HepG2 (cell line): ENCODE data around the gene ATG13. TPM values are rescaled to one million over a fixed set of nuclear protein-coding genes. Genes with fewer than 3 reads are reported as not detected.

Source experiments
- ASH2L ChIP-seq: fragments of 300-600, 200-600 bp; sonication (generic); IDR thresholded peaks from 2 replicates; pipeline ENCODE4 v1.7.0; 2017; ENCODE audit warnings: low read depth, mild to moderate bottlenecking, moderate library complexity, mixed read lengths, low read length; ENCODE audit not compliant: insufficient read length
- EEA1 ChIP-seq: sonication (generic); formaldehyde crosslinking; IDR thresholded peaks from 2 replicates; pipeline ENCODE4 v1.5.1; 2020; ENCODE audit warnings: mild to moderate bottlenecking, missing genetic modification reagents, borderline replicate concordance
- GATAD1 ChIP-seq: IDR thresholded peaks from 2 replicates; pipeline ENCODE4 v1.6.1; 2016; ENCODE audit warnings: missing genetic modification reagents, missing compliant biosample characterization
- GTF2F1 ChIP-seq: fragments of 150-350 bp; IDR thresholded peaks from 2 replicates; pipeline ENCODE4 v1.6.1; 2014; ENCODE audit warnings: low read length
- HDAC1 ChIP-seq: sonication (generic); formaldehyde crosslinking; IDR thresholded peaks from 2 replicates; pipeline ENCODE4 v1.5.1; 2020; ENCODE audit warnings: mild to moderate bottlenecking, missing genetic modification reagents
- HNRNPH1 ChIP-seq: fragments of 200-400 bp; formaldehyde crosslinking; optimal IDR thresholded peaks from 2 replicates; pipeline ENCODE3; 2017; ENCODE audit warnings: mild to moderate bottlenecking, low read depth, low read length
- HNRNPUL1 ChIP-seq: fragments of 200-400 bp; formaldehyde crosslinking; IDR thresholded peaks from 2 replicates; pipeline ENCODE4 v1.6.1; 2017; ENCODE audit warnings: low read depth, mild to moderate bottlenecking, low read length, moderate library complexity
- HOXD1 ChIP-seq: sonication (generic); formaldehyde crosslinking; IDR thresholded peaks from 2 replicates; pipeline ENCODE4 v1.5.0; 2020; ENCODE audit warnings: missing genetic modification reagents
- KDM3A ChIP-seq: IDR thresholded peaks from 2 replicates; pipeline ENCODE4 v1.6.1; 2018; ENCODE audit warnings: low read depth, missing compliant biosample characterization
- KLF6 ChIP-seq: IDR thresholded peaks from 2 replicates; pipeline ENCODE4 v1.8.0; 2016; ENCODE audit warnings: missing biosample characterization, missing genetic modification reagents
- MYPOP ChIP-seq: sonication (generic); formaldehyde crosslinking; IDR thresholded peaks from 2 replicates; pipeline ENCODE4 v1.8.1; 2023; ENCODE audit warnings: mild to moderate bottlenecking, moderate library complexity, missing genetic modification reagents
- NR2C2 ChIP-seq: sonication (generic); formaldehyde crosslinking; IDR thresholded peaks from 2 replicates; pipeline ENCODE4 v1.4.0; 2020; ENCODE audit warnings: missing genetic modification reagents, mild to moderate bottlenecking, moderate library complexity, borderline replicate concordance
- SIX1 ChIP-seq: sonication (generic); formaldehyde crosslinking; IDR thresholded peaks from 2 replicates; pipeline ENCODE4 v1.4.0; 2020; ENCODE audit warnings: missing genetic modification reagents, borderline replicate concordance
- SMC3 ChIP-seq: IDR thresholded peaks from 2 replicates; pipeline ENCODE4 v1.6.1; 2011; ENCODE audit warnings: low read length, improper control_type of control experiment
- TCF7 ChIP-seq: sonication (generic); IDR thresholded peaks from 2 replicates; pipeline ENCODE4 v1.6.1; 2016; ENCODE audit warnings: antibody characterized with exemption, low read depth
- TOE1 ChIP-seq: sonication (generic); formaldehyde crosslinking; IDR thresholded peaks from 2 replicates; pipeline ENCODE4 v1.4.0; 2020; ENCODE audit warnings: mild to moderate bottlenecking, missing genetic modification reagents
- ZBTB14 ChIP-seq: sonication (generic); formaldehyde crosslinking; IDR thresholded peaks from 2 replicates; pipeline ENCODE4 v1.4.0; 2020; ENCODE audit warnings: missing genetic modification reagents
- ZNF550 ChIP-seq: sonication (generic); formaldehyde crosslinking; IDR thresholded peaks from 2 replicates; pipeline ENCODE4 v1.4.0; 2020; ENCODE audit warnings: mild to moderate bottlenecking, missing genetic modification reagents, borderline replicate concordance
- ZNF777 ChIP-seq: sonication (generic); formaldehyde crosslinking; IDR thresholded peaks from 2 replicates; pipeline ENCODE4 v1.4.0; 2020; ENCODE audit warnings: missing genetic modification reagents
- polyA plus RNA-seq, 8 experiments: library from polyadenylated mRNA; depleted of rRNA in 3 of 8; stranded (reverse) in 7 of 8; unstranded in 1 of 8; fragments of >200 nt; fragmentation: Illumina TruSeq in 4 of 8; extraction: Trizol in 4 of 8; gene quantifications; 2 replicates each; pipeline versions ENCODE4 v1.2.1 to v1.2.3, GENCODE V29; 2011 to 2016; ENCODE audit warnings: low read depth in 4 of 8, missing spikeins in 1 of 8, mixed read lengths in 1 of 8; ENCODE audit not compliant: insufficient read depth in 1 of 8
- total RNA-seq, 5 experiments: library from RNA; depleted of rRNA; stranded (reverse); fragments of >200 nt; fragmentation: Illumina TruSeq; extraction: Trizol; gene quantifications; 2 replicates each; pipeline ENCODE4 v1.2.3, GENCODE V29; 2016; ENCODE audit warnings: low read depth in 1 of 5
- TF ChIP-seq, protein P1 (sequence below): sonication (generic); formaldehyde crosslinking; IDR thresholded peaks from 2 replicates; pipeline ENCODE4 v1.8.1; 2022; ENCODE audit warnings: mild to moderate bottlenecking, missing genetic modification reagents
- TF ChIP-seq, protein P2 (sequence below): sonication (generic); formaldehyde crosslinking; IDR thresholded peaks from 2 replicates; pipeline ENCODE4 v1.5.0; 2020; ENCODE audit warnings: missing genetic modification reagents
- TF ChIP-seq, protein P3 (sequence below): sonication (generic); formaldehyde crosslinking; IDR thresholded peaks from 2 replicates; pipeline ENCODE4 v1.4.0; 2020; ENCODE audit warnings: mild to moderate bottlenecking, missing genetic modification reagents

The ATG13 gene
- total and polyA plus RNA-seq, 2 of the 13 experiments (the other 11 are each of a cell fraction or from before 2014, with no cell fraction given), result 55.0 to 77.3 TPM

GRCh38 chr11:46617134-46617971 is at the start of gene ATG13, which contains the start of gene HARBI1 (continued):
- TF ChIP-seq ZBTB14 (0 out of 2 replicates have a peak, but pooled peaks have one; percentile 0), KLF6 (CRISPR knock-in tag) (peak; percentile 36; the same call in 1 of the 2 replicates), GTF2F1 (no peak), KDM3A (CRISPR knock-in tag) (0 out of 2 replicates have a peak, but pooled peaks have one; percentile 29), HDAC1 (peak; percentile 71), ASH2L (peak; percentile 100), MYPOP (0 out of 2 replicates have a peak, but pooled peaks have one; percentile 32), HNRNPUL1 (no peak), GATAD1 (CRISPR knock-in tag) (peak; percentile 87), NR2C2 (CRISPR knock-in tag) (peak; percentile 77), EEA1 (CRISPR knock-in tag) (no peak), TCF7 (no peak; the same call in 1 of the 2 replicates), HNRNPH1 (no peak), SMC3 (0 out of 2 replicates have a peak, but pooled peaks have one; percentile 1), ZNF777 (no peak), HOXD1 (CRISPR knock-in tag) (no peak), ZNF550 (peak; percentile 75; the same call in 1 of the 2 replicates), TOE1 (CRISPR knock-in tag) (no peak), SIX1 (no peak)
- TF ChIP-seq, protein P1, sequence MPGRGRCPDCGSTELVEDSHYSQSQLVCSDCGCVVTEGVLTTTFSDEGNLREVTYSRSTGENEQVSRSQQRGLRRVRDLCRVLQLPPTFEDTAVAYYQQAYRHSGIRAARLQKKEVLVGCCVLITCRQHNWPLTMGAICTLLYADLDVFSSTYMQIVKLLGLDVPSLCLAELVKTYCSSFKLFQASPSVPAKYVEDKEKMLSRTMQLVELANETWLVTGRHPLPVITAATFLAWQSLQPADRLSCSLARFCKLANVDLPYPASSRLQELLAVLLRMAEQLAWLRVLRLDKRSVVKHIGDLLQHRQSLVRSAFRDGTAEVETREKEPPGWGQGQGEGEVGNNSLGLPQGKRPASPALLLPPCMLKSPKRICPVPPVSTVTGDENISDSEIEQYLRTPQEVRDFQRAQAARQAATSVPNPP (CRISPR knock-in tag), result no peak
- TF ChIP-seq, protein P2, sequence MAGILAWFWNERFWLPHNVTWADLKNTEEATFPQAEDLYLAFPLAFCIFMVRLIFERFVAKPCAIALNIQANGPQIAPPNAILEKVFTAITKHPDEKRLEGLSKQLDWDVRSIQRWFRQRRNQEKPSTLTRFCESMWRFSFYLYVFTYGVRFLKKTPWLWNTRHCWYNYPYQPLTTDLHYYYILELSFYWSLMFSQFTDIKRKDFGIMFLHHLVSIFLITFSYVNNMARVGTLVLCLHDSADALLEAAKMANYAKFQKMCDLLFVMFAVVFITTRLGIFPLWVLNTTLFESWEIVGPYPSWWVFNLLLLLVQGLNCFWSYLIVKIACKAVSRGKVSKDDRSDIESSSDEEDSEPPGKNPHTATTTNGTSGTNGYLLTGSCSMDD (CRISPR knock-in tag), result no peak
- TF ChIP-seq, protein P3, sequence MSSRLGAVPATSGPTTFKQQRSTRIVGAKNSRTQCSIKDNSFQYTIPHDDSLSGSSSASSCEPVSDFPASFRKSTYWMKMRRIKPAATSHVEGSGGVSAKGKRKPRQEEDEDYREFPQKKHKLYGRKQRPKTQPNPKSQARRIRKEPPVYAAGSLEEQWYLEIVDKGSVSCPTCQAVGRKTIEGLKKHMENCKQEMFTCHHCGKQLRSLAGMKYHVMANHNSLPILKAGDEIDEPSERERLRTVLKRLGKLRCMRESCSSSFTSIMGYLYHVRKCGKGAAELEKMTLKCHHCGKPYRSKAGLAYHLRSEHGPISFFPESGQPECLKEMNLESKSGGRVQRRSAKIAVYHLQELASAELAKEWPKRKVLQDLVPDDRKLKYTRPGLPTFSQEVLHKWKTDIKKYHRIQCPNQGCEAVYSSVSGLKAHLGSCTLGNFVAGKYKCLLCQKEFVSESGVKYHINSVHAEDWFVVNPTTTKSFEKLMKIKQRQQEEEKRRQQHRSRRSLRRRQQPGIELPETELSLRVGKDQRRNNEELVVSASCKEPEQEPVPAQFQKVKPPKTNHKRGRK, result no peak
